Measurements from ENCODE around the gene DLGAP1.

DLGAP1 gene

DNA sequence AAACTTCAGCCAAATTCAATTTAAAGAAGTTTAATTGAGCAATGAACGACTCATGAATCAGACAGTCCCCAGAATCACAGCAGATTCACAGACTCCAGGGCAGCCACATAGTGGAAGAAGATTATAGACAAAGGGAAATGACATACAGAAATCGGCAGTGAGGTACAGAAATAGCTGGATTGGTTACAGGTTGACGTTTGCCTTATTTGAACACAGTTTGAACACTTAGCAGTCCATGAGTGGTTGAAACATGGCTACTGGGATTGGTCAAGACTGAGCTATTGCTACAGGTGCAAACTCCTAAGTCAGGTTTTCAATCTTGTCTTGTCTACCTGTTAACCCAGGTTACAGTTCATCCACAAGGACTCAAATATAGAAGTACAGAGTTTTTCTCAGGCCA lies 169.6 kb downstream of the DLGAP1 start:
- no peak for DNase-seq

DNA sequence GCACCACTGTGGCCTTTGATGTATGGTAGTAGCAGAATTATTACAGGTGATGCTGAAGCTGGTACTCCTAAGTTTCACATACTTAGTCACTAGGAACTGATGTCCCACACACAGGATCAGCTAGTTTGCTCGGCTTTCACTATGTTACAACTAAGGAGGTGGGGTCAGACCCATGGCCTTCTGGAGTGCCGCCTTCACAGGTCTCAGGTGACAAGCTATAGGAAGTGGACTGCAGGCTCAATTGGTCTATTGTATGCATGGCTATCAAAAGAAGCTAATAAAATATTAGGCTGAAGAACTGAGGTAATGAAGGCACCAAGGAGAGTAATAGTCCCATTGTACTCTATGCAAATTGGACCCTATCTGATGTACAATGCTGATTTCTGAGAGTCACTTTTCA lies 170.6 kb downstream of the DLGAP1 start:
- no peak for DNase-seq

DNA sequence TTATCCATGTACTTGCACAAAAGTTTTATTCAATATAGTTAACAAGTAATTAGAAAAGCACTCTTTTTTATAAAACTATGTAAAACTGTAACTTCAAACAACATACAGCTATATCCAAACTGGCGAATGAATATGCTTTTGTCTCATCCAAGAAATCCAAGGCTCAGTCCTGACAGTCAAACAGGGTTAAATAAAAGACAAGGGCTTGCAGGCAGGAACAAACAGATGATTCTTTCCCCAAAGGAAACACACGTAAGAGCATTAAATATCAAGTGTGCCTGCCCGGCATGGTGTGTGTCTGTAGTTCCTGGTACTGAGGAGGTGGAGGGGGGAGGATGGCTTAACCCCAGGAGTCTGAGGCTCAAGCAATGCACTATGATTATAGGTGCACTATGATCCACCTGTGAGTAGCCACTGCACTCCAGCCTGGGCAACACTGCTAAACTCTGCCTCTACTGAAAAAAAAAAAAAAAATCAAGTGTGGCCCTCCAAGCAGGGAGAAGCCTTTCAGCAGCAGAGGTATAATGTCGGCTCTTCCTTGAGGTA lies 171.3 kb downstream of the DLGAP1 start:
- DNase-seq: no peak

DNA sequence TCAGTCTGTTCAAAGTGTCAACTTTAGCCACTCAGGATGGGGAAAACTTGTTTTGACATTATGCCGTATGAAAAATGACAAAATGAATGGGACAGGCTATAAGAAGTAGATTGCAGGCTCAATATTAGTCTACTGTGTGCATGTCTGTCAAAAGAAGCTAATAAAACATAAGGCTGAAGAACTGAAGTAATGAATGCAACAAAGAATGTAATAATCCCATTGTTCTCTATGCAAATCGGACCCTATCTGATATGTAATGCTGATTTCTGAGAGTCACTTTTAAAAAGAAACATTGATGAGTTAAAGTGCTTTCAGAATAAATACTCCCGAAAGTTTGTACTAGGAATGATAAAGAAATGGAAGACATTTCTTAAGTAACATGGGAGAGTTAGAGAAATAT lies 172.2 kb downstream of the DLGAP1 start:
- no peak for DNase-seq

DNA sequence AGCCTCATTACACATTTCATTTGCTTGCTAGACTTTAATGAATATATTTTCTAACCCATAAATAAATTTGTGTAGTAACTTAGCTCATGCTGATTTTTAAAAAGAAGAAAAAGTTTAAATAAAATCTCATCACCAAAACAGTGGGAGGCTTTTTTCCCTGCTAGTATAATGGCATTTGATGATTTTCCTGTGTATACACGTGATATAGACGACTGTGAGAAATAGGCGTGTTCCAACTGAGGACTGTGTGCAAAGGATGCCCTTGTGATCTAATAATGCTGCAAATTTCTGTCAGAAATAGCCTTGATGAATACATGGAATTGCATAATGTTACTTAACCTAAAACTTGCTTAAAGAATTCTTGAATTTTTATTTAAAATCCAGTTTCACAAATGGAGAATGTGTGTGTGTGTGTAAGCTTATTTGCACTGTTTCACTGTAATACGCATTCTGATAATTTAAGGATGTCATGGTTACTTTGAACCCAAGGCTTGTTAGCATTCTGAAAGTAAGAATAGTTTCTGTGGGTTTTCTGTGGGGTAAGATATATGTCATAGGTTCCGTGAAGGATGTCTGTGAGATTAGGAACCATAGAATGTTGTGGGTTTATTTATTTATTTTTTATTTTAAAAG lies 178.0 kb downstream of the DLGAP1 start:
- no peak for DNase-seq

DNA sequence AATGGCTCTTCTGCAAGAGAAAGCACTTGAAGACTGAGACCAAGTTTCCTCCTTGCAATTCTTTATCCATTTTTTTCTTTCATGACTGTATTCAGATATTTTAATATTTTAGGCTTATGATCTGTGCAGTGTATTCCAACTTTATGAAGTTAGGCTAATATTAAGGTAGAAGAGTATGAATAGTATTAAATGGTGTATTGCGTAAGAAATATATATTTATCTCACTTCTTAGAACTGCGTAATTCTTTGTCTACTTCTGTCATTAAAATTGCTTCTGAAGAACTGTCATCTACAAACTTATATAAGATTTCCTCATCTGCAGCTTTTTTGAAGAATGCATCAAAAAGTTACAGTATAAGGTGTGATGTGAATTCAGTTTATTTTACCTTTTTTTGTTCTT lies 183.2 kb downstream of the DLGAP1 start:
- no peak for DNase-seq

DNA sequence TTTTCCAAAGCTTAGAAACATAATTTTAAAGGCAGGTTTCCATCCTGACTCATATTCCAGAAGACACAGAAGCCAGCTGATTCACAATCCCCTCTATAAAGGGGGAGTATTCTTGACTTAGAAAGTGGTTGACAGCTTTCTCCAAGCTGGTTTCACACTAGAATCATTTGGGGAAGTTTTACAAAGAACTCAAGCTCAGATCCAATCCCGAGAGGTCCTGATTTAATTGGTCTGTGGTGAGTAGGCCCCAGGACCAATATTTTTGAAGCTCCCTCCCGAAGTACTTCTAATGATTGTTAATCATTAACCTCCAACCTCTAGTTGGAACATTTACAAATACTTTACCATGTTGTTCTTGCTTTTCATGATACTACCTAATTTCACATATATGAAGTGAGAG lies 184.1 kb downstream of the DLGAP1 start:
- no peak for DNase-seq

DNA sequence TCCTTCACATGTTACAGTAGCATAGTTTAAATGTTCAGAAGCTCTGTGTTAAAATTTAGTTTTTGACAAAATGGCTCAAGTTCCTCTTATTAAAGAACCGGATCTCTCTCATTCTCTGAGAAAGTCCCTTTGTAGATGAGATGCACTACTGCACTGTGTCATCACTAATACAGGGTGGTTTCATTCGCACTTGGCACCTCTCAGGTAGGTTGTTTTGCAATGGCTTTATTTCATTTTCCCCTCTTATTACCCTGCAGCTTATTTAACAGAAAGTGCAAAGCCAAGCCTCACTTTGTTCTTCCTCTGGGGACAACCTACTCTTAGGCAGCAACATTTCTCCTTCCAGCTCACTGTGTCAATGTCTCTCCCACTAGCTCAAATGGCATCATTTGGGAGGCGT lies 185.1 kb downstream of the DLGAP1 start:
- DNase-seq: no peak

DNA sequence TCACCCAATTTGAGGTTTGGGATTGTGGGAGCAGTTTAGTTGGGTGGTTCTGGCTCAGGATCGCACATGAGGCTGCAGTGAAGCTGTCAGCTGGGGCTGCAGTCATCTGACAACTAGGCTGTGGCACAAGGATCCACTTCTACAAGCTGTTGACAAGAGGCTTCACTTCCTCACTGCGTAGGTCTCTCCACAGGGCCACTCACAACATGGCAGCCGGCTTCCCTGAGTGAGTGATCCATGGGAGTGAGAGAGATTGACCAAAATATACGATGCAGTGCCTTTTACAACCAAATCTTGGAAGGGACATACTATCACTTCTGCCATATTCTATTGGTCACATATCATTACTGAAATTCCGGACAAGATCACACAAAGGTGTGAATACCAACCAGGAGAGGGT lies 187.5 kb downstream of the DLGAP1 start:
- DNase-seq: no peak

DNA sequence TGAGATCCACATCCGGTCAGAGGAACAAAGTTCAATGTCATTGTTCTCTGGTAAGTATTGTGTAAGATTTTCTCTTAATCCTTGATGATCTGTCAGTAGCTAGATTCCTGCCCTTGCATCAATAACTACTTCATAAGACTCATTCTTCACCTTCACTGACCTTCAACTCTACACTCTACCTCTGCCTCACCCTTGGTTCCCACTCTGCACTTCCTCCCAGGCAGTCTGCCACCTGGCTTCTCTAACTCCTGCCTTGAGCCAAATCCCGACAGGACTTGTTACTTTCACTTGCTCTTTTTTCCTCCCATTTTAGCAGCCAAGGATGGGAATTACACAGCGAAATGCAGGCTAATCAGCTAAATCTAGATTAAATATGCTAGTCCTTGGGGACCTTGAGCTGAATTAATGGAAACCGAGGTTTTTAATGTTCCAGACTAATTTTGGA lies 190.7 kb downstream of the DLGAP1 start:
- no peak for DNase-seq

DNA sequence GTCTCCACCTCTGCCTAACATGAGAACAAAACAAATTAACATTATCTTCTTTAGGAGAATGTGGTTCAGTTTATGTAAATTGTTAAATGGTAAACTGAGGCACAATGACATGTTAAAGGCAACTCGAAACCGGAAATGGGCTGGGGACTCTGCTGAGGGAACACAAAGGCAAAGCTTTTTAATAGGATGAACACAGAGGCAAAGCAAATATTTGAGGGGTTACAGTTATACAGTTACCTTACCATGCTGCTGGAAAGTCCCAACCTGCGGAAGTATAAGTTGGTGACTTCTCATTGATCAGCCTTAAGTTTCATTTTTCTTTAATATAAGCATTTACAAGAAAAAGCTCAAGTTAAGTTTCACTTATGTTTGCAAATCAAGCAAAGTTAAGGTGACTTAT lies 195.0 kb downstream of the DLGAP1 start:
- no peak for DNase-seq

DNA sequence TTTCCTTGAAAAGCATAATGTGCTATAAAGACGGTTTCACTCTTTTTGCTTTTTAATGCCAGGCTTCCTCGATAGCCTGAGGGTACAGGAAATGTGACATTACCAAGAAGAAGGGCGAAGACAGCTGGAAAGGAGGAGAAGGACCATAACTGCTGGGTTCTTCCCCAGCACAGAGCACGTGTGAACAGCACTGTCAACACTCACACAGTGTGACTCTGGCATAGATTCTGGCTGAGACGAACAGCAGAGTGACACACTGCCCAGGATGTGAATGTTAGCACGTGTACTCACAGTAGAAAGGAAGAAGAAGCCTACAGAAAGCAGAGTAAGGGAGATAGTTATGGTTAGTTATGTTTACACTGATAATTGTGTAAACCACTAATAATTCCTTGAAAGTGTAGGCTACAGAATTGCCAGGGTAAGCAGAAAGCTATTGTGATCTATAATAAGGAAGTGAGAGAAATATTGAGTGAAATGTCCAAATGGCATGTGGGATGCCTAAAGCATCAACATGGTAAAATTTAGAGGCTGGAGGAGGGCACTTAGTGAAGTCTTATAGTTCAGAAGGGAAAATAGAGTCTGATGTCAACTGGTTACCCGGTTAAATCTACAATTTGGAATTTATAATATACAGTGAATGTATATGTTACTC lies 198.2 kb downstream of the DLGAP1 start:
- no peak for DNase-seq

DNA sequence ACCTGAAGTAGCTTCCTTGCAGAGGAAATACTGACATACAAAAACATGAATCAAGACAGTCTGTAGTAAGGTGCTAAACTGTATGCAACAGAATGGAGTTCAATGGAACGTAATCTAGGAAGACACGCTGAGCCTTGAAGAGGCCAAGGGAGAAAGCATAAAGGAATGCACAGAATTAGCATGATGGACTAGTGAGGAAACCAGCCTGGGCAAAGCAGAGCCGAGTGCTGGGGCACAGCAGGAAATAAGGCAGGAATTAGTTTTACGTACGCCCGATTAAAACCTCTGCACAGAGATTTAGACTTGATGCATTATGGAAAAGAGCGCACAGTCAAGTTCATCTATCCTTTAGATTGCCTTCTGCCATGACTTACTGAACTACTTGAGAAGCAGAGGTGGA lies 200.3 kb downstream of the DLGAP1 start:
- DNase-seq: no peak

DNA sequence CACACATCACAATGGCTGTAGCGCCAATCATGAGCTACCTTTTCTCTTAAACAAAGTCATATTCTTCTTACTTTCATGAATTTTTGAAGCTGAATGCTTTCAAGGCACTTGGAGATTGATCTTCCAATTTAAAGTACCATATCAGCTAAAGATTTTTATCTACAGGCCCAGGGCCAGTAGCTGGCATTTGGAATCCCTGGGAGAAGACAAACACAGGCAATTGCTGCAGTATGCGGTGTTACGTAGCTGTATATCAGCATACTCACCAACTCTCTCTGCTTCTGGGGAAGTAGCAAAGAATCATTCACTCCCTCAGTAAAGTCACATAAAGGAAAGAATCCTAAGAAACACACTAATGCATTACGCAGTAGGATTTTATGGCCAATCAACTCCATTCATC lies 202.3 kb downstream of the DLGAP1 start:
- DNase-seq: no peak

DNA sequence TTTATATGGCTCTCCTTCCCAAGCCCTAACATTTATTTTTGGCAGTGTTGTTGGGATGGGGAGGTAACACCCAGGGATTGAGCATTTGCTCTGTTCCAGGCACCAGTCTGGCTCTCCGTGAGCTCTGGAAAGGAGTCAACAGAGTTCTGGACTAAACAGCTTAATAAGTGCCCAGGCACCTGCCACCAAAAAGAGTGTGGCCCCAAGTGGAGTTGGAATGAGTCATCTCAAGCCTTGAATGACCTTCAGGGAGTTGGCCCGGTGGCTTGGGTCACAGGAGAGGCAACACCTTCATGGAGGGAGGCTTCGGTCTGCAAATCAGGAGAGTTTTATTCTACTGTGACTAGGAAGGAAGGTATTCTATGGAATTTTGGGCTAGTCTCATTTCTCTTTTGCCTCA lies 203.2 kb downstream of the DLGAP1 start:
- no peak for DNase-seq

DNA sequence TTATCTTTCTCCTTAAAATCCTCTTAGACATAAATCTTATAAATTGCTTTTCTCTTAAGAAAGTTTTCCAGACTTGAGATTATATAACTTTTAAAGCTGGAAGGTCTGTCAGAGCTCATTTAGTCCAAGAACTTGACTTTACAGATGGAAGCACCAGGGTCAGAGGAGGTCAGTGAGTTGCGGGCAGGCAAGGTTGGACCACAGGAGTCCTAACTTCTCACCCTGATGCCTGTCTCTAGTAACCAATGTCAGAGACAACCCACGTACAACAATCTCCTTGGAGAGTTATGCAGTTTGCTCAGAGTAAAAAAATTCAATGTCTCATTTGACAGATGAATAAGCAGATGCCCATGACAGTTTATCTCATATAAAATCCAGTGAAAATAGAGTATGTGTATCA lies 203.9 kb downstream of the DLGAP1 start:
- DNase-seq: no peak

DNA sequence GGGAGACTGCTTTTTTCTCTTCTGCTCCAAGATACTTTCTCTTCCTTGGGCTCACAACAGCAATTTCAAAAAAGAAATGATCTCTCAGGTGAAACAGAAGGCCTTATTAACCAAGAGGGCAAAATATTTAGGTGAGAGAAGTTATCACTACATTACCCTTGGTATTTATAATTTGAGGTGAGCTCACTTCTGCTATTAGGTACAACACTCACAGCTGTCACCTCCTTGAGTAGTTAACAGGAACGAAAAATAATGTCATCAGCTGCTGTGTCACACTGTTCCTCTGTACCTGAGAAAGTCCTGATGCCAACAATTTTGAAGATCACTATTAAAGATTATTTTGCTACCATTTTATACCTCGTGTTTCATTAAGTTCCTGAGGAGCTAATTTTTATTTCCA lies 205.0 kb downstream of the DLGAP1 start:
- no peak for DNase-seq

DNA sequence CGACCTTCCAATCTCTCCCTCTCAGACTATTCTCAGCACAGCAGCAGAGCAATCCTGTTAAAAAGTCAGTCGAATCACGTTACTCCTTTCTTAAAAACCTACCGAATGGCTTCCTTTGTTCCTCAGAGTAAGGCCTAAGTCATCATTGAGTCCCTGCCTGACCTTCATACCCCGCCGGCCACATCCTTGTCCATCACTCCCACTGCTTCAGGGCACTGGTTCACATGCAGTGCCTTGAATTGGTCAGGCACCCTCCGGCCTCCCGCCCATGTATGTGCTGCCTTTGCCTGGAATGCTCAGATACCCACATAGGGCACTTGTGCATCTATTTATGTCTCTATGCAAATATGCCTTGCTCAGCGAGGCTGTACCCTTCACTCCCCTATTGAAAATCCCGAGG lies 206.4 kb downstream of the DLGAP1 start:
- no peak for DNase-seq

DNA sequence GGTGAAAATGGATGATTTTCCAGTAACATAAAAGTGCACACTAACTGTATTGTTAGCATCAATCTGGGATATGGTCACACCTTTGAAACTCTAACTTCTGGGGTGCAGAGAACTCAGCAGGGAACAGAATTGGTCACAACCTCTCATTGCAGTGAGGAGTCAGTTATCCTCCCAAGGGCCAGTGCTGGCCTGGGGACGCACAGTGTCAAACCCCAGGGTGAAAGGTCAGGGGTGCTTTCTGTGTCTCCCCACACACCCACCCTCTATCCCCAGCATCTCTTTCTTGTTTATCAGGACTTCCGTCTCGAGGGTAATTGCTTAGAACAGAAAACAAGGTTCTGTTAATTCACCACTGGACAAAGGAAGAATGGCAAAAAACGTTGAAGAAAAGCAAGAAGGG lies 208.7 kb downstream of the DLGAP1 start:
- DNase-seq: no peak

DNA sequence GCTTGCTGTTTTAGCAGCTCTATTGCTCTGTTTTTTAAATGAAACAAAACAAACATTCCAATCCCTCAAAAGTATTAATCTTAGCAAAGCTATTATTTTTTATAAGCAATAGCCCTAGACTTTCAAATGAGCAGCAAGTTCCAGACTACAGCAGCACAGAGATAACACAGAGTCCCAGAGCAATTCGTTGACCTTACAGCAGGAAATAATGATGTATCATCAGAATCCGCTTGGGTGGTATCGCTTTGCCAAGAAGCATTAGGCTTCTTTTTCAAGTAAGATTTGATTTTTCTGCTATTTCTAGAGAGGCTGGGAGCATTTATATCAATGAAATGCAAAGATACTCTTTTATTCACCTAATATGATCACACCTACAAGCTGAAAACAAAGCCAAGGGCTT lies 209.7 kb downstream of the DLGAP1 start:
- DNase-seq: no peak

DNA sequence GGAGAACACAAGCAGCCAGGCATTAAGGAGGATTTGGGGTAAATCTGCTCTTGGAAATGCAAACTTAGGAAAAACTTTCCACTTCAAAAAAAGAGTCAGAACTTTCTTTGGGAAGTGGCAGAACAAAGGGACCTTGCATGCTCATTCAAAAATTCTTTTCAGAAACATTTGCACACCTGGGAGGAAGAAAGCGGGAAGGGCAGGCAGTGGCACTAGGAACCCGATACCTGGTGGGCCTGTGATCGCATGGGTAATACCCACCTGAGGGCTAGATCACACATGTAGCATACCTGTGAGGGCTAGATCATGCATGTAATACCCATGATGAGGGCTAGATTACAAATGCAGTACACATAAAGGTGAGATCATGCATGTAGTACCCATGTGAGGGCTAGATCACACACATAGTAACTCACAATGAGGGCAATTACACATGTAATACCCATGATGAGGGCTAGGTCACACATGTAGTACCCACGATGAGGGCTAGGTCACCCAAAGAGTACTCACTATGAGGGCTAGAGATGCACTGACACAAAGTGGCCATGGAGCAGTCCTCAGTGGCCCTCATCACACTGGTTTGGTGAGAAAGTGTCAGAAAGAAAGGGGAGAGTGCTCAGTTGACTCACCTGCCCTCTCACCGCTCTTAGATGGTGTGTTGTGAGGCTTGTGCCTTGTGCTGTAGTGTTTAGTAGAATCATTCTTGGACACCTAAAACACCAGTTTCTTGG lies 212.5 kb downstream of the DLGAP1 start:
- DNase-seq: no peak

DNA sequence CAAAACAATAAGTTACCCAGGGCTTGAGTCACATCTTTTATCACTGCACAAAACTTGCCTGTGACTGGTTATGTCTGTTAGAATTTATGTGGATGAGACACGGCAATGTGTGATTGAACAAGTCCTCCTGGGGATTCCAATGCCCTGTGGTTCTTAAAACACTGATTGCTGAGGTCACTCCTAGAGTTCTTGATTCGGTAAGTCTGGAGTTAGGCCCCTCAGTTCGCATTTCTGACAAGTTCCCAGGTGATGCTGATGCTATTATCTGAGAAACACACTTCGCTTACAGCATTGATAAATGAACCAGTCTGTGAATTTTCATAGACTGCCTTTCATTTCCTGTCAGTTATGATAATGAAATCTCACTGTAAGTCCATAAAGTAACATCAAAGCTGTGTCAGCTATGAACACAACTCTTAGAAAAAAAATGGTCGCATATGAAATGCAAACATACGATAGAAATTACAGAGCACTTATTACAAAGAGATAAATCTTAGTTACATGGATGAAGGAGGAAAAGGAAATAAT lies 214.0 kb downstream of the DLGAP1 start:
- no peak for DNase-seq

DNA sequence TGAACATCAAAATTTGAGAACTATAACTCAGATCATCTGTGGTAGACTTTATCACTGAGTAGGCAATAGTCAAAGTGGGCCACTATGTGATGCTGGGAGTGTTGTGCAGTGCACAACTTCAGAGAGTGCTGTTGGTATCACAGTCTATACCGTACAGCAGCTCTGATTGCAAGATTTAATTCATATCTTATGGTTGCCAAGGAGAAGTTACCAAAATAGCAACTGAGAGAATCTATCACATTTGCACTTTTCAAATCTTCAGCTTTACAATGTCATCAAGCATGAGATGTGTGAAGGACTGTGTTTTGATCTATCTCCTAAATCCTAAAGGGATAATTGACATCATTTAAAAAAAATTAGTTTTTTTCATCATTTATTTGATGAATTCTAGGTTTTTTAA lies 216.1 kb downstream of the DLGAP1 start:
- no peak for DNase-seq

DNA sequence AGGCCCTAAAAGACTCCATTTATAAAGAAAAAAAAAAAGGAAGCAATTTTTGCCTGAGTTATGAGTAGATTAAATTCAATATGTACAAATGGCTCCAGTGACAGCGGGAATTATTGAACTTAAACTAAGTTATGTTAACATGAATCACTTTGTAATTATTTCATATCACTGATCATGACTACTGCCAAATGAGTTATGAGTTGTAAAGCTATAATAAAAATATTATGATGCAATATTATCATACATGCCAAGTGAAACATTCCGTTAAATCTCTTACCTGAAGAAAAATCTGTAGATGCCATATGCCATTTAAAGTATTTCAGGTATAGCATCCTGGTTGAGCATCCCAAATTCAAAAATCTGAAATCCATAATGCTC lies 217.5 kb downstream of the DLGAP1 start:
- DNase-seq: no peak

Measured in effector CD4-positive, alpha-beta T cell (primary cell).